Panc1 (cell line): ENCODE measurements around the gene SMURF1. TPM values are rescaled to one million over a fixed set of nuclear protein-coding genes. Genes with fewer than 3 reads are reported as not detected.

ENCODE experiments used
- ATAC-seq: fragments of 200-7000 bp; cut with Tn5 transposase; 2 replicates; pipeline ENCODE4 v1.9.1; 2020; ENCODE audit warnings: mild to moderate bottlenecking, moderate library complexity
- BruUV-seq: library from RNA; stranded (reverse); fragments of 400-500 nt; replicated peaks from 2 replicates; lab custom pipeline; 2021; lab: Mats Ljungman, UMichigan
- CTCF ChIA-PET: fragments of 300-600 bp; sonication (Branson Sonifier 250); formaldehyde crosslinking; loops from one replicate; lab custom pipeline; 2022; ENCODE audit warnings: antibody characterized with exemption; lab: Charles Lee
- POLR2A ChIA-PET: fragments of 300-600 bp; sonication (Branson Sonifier 250); formaldehyde crosslinking; loops from one replicate; lab custom pipeline; 2022; ENCODE audit warnings: antibody characterized with exemption; lab: Charles Lee
- DNase-seq: peaks from one replicate; pipeline ENCODE4 v3.0.0-alpha.2; 2010; ENCODE audit warnings: low read depth, low spot score
- H3K27ac ChIP-seq: 2 replicates; pipeline ENCODE4 v1.5.1; 2011; ENCODE audit warnings: mild to moderate bottlenecking, low read length, inconsistent platforms
- H3K27me3 ChIP-seq: fragments of 200-500 bp; sonication (Bioruptor generic); 2 replicates; pipeline ENCODE4 v1.6.0; 2014; ENCODE audit warnings: low read length, inconsistent platforms; ENCODE audit not compliant: control insufficient read depth, insufficient read depth
- H3K36me3 ChIP-seq: fragments of 200-500 bp; sonication (Bioruptor generic); 2 replicates; pipeline ENCODE4 v1.5.1; 2014; ENCODE audit warnings: inconsistent platforms, mild to moderate bottlenecking, low read length, moderate library complexity; ENCODE audit not compliant: control insufficient read depth, insufficient read depth
- H3K4me1 ChIP-seq: 2 replicates; pipeline ENCODE4 v1.5.1; 2011; ENCODE audit warnings: inconsistent platforms, mild to moderate bottlenecking, low read length, moderate library complexity; ENCODE audit not compliant: control insufficient read depth, insufficient read depth
- H3K4me3 ChIP-seq, 2 experiments: 2 replicates each; pipeline ENCODE4 v1.5.1; 2011 to 2012; ENCODE audit warnings: low read depth in 2 of 2, low read length in 2 of 2, mild to moderate bottlenecking in 2 of 2, inconsistent platforms in 1 of 2, moderate library complexity in 1 of 2
- H3K9me3 ChIP-seq: fragments of 200-500 bp; sonication (Bioruptor generic); 2 replicates; pipeline ENCODE4 v1.5.1; 2014; ENCODE audit warnings: low read depth, mild to moderate bottlenecking, inconsistent platforms, low read length, moderate library complexity; ENCODE audit not compliant: control insufficient read depth, insufficient read depth
- POLR2AphosphoS5 ChIP-seq: IDR thresholded peaks from 2 replicates; pipeline ENCODE4 v1.6.1; 2012; ENCODE audit warnings: mild to moderate bottlenecking, low read depth, low read length, moderate library complexity
- SIN3A ChIP-seq: IDR thresholded peaks from 2 replicates; pipeline ENCODE4 v1.6.1; 2012; ENCODE audit warnings: low read depth, mild to moderate bottlenecking, low read length, moderate library complexity, borderline replicate concordance; ENCODE audit not compliant: insufficient read depth
- TCF7L2 ChIP-seq: IDR thresholded peaks from 2 replicates; pipeline ENCODE4 v1.6.1; 2011; ENCODE audit warnings: mild to moderate bottlenecking, low read depth, low read length, inconsistent platforms
- in situ Hi-C: cut with HindIII; loops from 2 replicates; pipeline ENCODE4 v1.10.0; 2016; ENCODE audit warnings: low sequenced_read_pairs, low pct_unique_long_range_greater_than_20kb
- intact Hi-C: fragments of 100-400 bp; cut with micrococcal nuclease; formaldehyde crosslinking; loops from one replicate; pipeline ENCODE4 v1.10.0; 2022; ENCODE audit not compliant: unreplicated experiment
- total RNA-seq: library from RNA; stranded (reverse); gene quantifications from one replicate; pipeline ENCODE4 v1.2.1, GENCODE V29; 2021; ENCODE audit not compliant: unreplicated experiment
- TF ChIP-seq, protein P1 (sequence below): fragments of 450-650 bp; IDR thresholded peaks from 2 replicates; pipeline ENCODE4 v1.5.1; 2017; ENCODE audit warnings: mild to moderate bottlenecking
- TF ChIP-seq, protein P2 (sequence below), 2 experiments: IDR thresholded peaks; 2 replicates each; pipeline ENCODE4 v1.6.1; 2011 to 2012; ENCODE audit warnings: low read depth in 2 of 2, control low read depth in 1 of 2, low read length in 1 of 2, mild to moderate bottlenecking in 1 of 2, moderate library complexity in 1 of 2; ENCODE audit not compliant: insufficient read depth in 1 of 2

Gene SMURF1
- total RNA-seq, 1 experiment from 2014 or later = 47.0 TPM

DNA sequence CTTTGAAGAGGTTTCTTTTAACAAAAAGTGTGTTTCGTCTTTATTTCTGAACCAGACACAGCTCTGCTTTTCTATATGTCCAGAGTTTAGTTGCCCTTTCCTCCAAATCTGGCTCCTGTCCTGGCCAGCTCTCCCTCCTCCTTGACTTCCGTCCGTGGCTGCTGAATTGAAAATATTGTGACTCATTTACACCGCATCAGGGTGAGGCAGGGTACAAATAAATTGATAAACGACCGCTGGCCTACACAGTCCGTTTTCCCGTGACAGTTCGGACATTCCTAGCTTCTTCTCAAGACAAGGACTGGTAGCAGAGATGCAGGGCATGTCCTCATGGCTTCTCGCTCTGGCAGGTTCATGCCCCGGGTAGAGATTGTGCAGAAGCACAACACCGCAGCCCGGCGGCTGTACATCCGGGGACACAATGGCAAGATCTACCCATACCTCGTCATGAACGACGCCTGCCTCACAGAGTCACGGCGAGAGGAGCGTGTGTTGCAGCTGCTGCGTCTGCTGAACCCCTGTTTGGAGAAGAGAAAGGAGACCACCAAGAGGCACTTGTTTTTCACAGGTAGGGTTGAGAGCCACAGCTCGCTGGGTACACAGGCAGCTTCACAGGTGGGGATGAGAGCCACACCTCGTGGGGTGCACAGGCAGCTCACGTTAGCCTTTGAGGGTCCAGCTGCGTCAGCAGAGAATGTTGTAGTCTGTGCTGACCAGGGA lies 139.0 kb downstream of the SMURF1 start:
- ChIA-PET CTCF (no interaction called here), POLR2A (no interaction called here)
- intact Hi-C loops = no loop called here
- TF ChIP-seq POLR2AphosphoS5 (no peak), SIN3A (no peak), TCF7L2 (no peak)
- TF ChIP-seq, protein P1, sequence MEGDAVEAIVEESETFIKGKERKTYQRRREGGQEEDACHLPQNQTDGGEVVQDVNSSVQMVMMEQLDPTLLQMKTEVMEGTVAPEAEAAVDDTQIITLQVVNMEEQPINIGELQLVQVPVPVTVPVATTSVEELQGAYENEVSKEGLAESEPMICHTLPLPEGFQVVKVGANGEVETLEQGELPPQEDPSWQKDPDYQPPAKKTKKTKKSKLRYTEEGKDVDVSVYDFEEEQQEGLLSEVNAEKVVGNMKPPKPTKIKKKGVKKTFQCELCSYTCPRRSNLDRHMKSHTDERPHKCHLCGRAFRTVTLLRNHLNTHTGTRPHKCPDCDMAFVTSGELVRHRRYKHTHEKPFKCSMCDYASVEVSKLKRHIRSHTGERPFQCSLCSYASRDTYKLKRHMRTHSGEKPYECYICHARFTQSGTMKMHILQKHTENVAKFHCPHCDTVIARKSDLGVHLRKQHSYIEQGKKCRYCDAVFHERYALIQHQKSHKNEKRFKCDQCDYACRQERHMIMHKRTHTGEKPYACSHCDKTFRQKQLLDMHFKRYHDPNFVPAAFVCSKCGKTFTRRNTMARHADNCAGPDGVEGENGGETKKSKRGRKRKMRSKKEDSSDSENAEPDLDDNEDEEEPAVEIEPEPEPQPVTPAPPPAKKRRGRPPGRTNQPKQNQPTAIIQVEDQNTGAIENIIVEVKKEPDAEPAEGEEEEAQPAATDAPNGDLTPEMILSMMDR = no peak
- TF ChIP-seq, protein P2, sequence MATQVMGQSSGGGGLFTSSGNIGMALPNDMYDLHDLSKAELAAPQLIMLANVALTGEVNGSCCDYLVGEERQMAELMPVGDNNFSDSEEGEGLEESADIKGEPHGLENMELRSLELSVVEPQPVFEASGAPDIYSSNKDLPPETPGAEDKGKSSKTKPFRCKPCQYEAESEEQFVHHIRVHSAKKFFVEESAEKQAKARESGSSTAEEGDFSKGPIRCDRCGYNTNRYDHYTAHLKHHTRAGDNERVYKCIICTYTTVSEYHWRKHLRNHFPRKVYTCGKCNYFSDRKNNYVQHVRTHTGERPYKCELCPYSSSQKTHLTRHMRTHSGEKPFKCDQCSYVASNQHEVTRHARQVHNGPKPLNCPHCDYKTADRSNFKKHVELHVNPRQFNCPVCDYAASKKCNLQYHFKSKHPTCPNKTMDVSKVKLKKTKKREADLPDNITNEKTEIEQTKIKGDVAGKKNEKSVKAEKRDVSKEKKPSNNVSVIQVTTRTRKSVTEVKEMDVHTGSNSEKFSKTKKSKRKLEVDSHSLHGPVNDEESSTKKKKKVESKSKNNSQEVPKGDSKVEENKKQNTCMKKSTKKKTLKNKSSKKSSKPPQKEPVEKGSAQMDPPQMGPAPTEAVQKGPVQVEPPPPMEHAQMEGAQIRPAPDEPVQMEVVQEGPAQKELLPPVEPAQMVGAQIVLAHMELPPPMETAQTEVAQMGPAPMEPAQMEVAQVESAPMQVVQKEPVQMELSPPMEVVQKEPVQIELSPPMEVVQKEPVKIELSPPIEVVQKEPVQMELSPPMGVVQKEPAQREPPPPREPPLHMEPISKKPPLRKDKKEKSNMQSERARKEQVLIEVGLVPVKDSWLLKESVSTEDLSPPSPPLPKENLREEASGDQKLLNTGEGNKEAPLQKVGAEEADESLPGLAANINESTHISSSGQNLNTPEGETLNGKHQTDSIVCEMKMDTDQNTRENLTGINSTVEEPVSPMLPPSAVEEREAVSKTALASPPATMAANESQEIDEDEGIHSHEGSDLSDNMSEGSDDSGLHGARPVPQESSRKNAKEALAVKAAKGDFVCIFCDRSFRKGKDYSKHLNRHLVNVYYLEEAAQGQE (IDR thresholded peaks at IDR 0.05; ENCODE audit: insufficient read depth in 1 of 2, low read depth in 2 of 2, low read length in 1 of 2) = no peak
- no peaks in the 10 kb centered on the region for H3K9me3 ChIP-seq
- H3K27me3 ChIP-seq = no peaks in the 10 kb centered on the region
- in situ Hi-C loops = no loop called here
- no peak for DNase-seq
- ATAC-seq = no peak
- no peaks in the 10 kb centered on the region for H3K4me1 ChIP-seq
- H3K4me3 ChIP-seq = no peak overlapping the region
- BruUV-seq = no TSS peak
- no peak overlapping the region for H3K27ac ChIP-seq
- H3K36me3 ChIP-seq = peaks cover 10% of the 10 kb centered on the region

DNA sequence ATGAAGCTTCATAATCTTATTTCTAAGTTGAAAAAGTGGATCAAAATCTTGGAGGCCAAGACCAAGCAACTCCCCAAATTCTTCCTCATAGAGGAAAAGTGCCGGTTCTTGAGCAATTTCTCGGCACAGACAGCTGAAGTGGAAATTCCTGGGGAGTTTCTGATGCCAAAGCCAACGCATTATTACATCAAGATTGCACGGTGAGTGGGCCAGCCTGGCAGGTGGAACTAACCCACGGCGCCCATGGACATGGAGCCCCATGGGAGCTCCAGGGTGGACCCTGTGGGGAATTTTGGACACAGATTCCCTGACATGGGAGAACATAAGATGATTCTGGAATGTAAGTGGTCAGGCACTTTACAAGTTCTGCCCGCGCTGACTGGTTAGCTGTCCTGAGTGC lies 139.7 kb downstream of the SMURF1 start:
- H3K4me3 ChIP-seq = no peak overlapping the region
- no TSS peak for BruUV-seq
- peaks cover 10% of the 10 kb centered on the region for H3K36me3 ChIP-seq
- no peak for ATAC-seq
- ChIA-PET CTCF (no interaction called here), POLR2A (no interaction called here)
- in situ Hi-C loops = no loop called here
- no peaks in the 10 kb centered on the region for H3K9me3 ChIP-seq
- H3K27ac ChIP-seq = no peak overlapping the region
- TF ChIP-seq, protein P1 = no peak
- no peak for TF ChIP-seq SIN3A
- TF ChIP-seq, protein P2 (IDR thresholded peaks at IDR 0.05; ENCODE audit: insufficient read depth in 1 of 2, low read depth in 2 of 2, low read length in 1 of 2) = no peak
- no peaks in the 10 kb centered on the region for H3K27me3 ChIP-seq
- DNase-seq = no peak
- H3K4me1 ChIP-seq = no peaks in the 10 kb centered on the region
- intact Hi-C loops = no loop called here
